Superior temporal gyrus (tissue), 1 donor: ENCODE data around the gene KLRG1.

Source experiments
- DNase-seq: peaks from one replicate; pipeline ENCODE4 v3.0.0-alpha.2; 2016; ENCODE audit errors: extremely low spot score

Gene KLRG1

DNA sequence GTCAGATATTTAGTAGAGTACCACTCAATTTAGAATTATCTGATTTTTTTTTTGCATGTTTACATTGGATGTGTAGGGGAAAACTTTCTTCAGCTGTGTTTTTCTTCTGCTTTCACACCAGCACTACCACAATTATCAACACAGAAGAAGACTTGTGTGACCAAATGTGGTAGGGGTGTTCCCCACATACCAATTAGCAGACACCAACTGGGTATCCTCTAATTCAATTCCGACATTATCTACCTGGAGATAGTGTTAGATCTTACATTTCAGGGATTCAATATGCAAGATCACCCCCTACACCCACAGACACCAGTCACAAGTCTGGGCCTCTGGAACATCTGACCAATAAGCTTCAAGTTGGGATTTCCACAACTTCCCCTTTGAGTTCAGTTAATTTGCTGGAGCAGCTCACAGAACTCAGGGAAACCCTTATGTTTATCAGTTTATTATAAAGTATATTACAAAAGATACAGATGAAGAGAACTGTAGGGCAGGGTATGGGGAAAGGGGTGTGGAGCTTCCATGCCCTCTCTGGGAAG is 4.1 kb upstream of the KLRG1 start:
- no peak for DNase-seq

DNA sequence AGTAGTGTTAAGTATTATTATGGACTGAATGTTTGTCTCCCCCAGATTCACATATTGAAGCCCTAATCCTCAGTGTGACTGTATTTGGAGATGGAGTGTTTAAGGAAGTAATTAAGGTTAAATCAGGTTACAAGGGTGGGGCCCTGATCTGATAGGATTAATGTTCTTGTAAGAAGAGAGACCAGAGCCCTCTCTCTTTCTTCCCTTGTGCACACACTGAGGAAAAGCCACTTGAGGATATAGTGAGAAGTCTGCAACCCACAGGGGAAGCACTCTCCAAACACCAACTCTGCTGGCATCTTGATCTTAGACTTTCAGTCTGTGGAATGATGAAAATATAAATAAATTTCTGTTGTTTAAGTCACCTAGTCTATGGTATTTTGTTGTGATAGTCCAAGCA is 2.2 kb upstream of the KLRG1 start:
- no peak for DNase-seq

DNA sequence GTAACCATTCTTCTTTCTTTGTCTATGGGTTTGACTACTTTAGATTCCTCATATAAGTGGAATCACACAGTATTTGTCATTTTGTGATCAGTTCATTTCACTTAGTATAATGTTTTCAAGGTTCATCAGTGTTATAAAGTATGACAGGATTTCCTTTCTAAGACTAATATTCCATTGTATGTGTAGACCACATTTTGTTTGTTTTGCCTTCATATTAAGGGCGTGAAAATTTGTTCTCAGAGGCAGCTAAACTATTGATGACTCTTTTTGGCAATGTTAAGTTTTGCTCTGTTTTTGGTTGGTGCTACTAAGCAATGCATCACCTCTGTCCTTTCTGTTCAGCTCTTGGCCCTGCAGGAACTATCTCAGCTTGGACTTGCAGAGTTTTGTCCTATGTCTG is 1.7 kb upstream of the KLRG1 start:
- DNase-seq, result no peak

DNA sequence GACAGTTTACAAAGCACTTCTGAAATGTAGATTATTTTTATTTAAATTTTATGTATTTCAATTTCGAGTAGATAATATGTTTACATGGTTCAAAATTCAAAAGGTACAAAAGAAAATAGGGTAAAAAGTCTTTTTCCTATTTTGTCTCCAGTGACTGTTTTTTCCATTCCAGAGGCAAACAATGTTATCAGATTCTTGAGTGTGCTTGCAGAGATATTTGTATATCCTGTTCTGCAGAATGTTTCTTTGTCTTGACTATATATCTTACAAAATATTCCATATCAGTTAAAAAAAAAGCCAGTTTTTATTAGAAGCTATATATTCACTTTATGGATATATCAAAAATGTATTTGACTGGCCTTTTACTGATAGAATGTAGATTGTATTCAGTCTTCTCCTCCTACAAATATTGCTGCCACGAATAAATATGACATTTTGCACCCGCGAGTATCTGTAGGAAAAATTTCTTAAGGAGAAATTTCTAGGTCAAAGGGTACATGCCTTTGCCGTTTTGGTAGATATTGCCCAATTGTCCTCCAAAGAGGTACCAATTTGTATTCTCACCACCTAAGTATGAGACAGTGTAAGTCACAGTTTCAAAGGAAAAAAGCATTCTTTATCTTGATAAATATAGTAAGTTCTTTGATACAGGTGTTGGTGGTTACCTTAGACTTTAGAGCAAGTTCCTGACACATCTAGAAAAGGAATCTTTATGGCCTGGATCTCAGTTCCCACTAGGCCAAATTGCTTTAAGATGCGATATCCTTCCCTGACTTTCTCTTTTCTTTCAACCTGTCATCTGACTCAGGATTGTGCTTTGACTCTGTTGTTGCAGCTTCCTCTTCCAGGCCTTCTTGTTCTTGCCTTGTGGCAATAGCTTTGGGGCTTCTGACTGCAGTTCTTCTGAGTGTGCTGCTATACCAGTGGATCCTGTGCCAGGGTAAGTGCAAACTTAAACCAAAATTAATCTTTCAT is 2.3 kb downstream of the KLRG1 start:
- no peak for DNase-seq

DNA sequence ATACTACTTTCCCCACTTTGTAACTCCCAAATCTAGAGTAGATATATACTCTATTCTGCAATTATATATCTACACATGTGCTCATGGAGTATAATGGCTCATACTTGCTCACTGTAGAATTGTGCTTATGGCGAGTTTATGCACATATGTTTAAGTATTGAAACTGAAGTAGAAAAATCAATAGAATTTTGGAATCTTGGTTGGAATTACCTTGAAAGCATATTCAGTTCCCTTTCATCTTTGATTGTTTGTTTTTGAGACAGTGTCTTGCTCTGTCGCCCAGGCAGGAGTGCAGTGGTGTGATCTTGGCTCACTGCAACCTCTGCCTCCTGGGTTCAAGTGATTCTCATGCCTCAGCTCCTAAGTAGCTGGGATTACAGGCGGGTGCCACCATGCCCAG is 4.5 kb downstream of the KLRG1 start:
- no peak for DNase-seq

DNA sequence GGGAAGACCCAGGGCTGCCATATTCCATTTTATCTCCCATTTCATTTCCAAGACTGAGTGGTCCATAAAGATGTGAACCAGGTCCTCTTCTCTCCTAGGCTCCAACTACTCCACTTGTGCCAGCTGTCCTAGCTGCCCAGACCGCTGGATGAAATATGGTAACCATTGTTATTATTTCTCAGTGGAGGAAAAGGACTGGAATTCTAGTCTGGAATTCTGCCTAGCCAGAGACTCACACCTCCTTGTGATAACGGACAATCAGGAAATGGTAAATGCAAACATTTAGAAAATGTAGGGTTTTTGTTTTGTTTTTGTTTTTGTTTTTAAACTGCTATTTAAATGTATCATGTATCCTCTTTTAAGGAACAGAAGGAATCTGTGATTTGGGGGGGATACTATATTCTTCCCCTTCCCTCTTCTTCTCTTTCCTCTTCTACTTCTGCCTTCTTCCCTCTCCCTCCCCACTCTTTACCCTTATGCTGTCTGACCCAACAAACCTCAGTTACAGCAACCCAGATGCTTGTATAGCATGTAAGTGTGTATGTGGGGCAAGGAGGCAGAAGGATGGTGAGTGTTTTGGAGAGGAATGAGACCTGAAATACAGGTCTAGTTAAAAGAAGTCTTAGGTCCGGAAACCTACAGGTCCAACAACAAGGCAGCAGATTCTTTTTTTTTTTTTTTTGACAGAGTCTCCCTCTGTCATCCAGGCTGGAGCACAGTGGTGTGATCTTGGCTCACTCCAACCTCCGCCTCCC is 5.9 kb downstream of the KLRG1 start:
- DNase-seq, result no peak

DNA sequence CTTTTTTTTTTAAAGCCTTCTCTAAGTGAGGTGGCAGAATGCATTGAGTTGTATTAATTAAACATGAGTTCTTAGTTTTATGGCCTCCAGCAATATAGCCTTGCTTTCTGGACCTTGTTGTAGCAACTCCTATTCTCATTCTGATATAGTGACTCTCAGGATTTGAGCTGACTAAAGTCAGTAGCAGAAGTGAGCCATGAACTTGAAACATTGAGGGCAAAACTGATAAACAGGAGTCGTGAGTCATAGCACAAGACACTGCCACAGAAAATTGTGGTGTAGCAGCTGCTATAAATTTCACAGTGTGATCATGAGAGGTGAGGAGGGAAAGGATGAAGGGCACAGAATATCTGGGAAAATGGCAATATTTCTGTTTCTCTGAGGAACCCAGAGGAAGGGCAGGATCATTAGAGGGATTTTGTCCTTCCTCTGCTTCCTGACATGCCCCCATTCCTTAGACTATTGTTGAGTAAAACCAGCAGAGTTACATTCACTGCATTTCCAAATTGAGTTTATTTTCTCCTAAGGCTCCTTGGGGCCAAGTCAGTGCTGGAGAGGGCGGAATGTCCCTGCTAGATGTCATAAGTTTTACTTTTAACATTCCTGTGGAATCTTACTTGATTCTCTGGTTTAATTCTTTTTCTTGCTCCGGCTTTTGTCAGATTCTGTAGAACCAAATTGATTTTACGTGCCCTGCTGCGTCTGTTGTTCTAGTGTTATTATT is 7.5 kb downstream of the KLRG1 start:
- DNase-seq, result no peak

DNA sequence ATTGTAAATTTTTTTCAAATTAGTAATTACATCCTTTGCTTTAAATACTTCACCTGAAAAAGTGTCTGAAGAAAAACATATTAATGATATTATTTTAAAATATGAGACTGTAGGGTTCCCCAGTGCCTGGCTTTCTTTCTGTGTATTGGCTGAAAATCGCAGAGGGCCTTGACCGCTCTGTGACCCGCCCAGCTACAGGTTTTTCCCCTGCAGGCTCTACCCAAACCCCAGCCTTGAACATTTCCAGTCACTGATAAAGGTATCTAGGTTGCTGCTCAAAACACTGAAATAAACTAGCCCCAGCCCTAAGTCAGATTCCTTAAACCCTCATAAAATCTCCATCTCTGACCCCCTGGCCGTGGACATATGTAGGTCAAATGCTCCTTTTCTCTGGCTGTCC is 11.9 kb downstream of the KLRG1 start:
- DNase-seq, result no peak

DNA sequence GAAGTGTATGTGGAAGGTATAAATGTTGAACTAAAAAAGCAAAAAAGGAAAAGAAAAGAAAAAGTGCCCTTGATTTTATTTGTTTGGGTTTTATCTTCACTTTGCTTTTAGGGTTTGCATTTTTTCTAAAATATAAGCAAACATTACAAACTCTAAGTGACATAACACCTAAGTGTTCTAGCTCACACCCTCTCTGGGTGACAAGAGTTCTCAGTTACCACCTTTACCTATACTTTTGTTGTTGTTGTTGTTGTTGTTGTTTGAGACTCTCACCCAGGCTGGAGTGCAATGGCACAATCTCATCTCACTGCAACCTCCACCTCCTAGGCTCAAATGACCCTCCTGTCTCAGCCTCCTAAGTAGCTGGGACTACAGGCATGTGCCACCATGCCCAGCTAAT is 13.0 kb downstream of the KLRG1 start:
- DNase-seq, result no peak

DNA sequence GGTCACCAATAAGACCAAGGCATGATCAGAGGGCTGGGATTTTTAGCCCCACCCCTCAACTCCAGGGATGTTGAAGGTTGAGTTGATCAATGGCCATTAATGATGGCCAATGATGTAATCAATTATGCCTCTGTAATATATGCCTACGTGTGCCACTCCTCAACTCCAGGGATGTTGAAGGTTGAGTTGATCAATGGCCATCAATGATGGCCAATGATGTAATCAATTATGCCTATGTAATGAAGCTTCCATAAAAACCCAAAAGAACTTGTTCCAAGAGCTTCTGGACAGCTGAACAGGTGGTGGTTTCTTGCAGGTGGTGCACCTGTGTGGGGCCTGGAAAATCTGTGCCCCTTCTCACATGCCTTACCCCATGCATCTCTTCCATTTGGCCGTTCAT is 33.2 kb downstream of the KLRG1 start:
- DNase-seq, result no peak

DNA sequence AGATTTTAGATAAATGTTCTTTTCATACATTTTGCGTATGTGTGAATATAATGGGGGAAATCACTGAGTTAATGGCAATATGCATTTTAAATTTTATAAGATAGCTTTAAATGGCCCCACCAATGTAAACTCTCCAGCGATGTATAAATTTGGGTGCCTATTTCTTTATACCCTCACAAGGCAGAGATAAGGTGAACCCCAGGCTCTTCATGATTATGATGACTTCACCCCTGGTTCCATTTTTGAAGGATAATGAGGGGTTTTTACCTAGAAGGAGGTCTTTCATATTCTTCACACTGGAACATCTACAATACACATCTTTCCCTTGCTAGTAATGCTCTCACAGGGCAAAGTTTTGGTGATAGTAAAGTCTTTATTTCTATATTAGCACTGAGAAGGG is 35.2 kb downstream of the KLRG1 start:
- DNase-seq, result no peak

DNA sequence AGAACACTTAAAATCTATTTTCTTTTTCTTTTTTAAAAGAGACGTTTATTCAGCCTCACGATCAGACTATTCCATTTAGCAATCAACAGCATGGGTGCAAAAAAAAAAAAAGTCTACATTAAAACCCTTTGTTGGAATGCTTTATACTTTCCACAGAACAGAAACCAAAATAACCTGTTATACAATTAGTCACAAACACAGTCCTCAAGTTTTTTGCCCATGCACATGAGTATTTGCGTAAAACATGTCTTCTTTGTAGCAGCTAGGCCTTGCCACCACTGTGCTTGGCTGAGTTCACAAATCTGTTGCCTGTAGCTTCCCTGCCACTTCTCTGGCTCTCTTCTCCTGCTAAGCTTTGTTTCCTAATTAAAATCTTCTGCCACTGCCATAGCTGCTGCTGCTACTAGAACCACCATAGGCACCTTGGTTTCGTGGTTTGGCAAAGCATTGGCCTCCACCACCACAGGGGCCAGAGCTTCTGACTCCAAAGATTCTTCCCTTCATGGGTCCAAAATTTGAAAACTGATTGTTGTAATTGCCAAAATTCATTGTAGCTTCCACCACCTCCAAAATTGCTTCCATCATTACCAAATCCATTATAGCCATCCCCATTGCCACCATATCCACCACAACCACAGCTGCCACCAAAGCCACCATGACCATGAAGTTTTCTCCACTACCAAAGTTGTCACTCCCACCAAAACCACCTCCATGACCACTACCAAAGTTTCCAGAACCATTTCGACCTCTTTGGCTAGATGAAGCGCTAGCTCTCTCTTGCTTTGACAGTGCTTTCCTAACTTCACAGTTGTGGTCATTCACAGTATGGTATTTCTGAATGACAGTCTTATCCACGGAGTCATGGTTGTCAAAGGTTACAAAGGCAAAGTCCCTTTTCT is 38.1 kb downstream of the KLRG1 start:
- DNase-seq, result no peak

DNA sequence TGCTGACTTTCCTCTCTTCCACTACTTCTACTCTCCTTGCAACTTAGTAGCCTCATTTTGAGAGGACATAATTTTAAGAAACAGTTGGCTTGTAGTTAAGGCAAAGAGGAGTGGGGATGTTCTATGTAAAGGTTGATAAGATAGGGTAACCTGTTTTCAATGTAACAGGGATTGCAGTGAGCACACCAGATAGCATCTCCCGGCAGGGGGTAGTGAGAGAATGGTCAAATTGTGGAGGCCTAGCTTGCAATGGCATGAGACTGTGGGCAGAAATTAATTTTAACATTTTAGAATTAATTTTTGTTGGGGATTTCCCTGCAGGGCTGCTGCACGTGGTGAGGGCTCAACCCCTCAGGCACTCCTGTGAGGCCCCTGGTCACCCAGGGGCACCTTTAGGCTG is 41.4 kb downstream of the KLRG1 start:
- no peak for DNase-seq

DNA sequence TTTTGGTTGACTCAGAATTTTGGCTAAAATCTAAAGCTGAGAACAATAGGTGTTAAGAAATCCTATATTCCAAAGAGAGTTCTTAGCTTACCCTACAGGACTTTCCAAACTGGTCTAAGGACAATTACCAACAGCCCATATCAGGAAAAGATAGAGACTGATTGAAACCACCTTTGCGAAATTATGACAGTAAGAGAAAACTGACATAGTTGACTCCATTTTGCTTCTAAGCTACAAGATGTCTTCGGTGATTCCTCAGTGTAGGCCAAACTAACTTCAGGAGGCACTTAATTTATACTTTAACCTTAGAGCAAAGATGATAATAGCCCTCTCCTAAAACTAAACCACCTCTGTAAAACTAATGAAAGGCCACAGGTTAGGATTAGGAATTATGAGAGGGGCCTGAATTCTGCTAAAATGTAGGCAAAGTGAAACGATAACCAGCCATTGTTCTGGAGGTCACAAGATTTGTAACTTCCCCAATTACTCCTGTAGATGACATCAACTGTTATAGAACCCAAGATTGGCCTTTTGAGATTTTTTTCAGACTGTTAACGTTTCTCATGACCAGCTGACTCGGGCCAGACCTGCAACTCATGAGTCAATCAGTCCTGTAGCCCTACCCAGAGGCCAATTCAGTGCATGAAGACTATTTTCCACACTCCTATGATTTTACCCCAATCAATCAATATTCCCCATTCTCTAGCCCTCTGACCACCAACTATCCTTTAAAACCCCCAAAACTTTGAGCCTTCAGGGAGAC is 43.0 kb downstream of the KLRG1 start:
- DNase-seq, result no peak

DNA sequence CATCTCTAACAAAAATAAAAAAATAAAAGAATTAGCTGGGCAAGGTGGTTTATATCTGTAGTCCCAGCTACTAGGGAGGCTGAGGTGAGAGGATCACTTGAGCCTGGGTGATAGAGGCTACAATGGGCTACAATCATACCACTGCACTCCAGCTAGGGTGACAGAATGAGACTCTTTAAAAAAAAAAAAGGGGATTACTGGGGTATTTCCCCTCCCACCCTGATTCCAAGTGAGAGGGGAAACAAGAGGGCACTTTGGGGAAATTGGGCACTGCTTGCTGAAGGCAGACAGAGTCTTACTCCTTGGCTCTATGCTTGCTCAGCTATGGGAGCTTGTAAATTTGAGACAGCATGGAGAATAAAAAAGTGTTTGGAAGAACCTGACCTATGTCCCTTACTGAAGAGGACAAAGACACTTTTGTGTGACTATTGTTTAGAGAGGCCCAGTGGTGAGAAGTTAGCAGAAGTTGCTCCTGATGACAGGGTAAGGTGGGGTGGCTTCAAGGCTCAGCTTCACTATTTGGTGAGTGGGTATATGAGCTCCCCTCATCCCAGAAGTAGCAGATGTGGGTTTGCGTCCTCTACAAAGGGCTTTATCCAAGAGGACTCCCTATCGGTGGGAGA is 44.0 kb downstream of the KLRG1 start:
- no peak for DNase-seq

DNA sequence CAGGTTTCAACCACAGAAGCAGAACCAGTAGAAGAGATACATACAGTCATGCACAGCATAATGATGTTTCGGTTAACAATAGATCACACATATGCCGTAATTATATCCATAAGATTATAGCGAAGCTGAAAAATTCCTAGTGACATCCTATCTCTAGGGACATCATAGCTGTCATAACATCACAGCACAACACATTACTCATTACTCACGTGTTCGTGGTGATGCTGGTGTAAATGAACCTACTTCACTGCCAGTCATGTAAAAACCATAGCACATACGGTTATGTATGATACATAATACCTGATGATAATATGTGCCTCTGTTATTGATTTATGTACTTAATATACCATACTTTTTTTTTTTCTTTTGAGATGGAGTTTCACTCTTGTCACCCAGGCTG is 44.7 kb downstream of the KLRG1 start:
- no peak for DNase-seq

DNA sequence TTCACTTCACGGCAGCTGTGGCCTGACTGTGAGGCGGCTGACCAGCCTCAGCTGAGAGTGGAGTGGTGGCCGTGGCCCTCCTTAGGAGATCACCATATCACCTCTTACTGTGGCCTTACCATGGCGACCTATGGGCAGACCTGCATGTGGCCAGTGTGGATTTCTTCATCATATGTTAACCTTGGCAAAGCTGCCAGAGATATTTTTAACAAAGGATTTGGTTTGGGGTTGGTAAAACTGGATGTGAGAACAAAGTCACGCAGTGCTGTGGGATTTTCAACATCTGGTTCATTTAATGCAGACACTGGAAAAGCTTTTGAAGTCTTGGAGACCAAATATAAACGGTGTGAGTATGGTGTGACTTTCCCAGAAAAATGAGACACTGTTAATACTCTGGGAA is 46.9 kb downstream of the KLRG1 start:
- DNase-seq, result no peak

DNA sequence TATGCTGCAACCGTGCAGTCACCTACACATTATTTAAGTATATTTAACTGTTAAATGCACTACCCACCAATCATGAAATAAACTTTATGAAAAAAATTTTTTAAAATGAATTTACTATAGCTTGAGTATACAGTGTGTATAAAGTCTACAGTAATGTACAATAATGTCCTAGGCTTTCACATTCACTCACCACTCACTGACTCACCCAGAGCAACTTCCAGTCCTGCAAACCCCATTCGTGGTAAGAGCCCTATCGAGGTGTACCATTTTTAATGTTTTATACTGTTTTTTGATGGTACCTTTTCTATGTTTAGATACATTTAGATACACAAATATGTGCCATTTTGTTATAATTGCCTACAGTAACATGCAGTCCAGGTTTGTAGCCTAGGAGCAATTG is 48.1 kb downstream of the KLRG1 start:
- DNase-seq, result no peak

DNA sequence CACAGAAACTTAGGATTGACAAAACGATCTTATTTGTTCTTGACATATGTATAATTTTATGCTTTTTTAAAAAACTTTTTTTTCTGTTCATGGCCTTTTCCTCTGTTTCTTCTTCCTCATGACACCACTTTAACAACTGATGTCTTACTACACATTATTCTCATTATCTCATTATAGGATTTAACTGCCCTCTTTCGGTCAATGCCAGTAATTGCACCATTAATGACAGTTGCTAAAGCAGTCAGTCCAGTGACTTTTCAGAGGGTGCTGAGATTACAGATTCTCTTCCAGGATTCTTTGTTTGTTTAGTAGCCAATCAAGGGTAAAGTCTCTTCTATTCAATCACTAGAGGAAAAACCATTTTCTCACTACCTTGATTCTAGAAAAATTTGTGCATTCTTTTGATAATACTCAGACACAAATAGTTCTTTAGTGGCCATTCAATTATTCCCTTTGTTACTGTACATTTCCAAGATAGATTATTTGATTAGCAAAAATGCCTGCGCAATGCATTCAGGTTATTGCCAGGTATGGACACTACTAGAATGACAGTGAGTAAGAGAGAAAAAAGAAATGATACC is 50.1 kb downstream of the KLRG1 start:
- peak; percentile 87 for DNase-seq
